ENCODE data around the gene FAM177B. TPM values are rescaled to one million over a fixed set of nuclear protein-coding genes. Genes with fewer than 3 reads are reported as not detected.
A peak's percentile ranks its signal among the peaks of the same experiment; 100 is the strongest.

The FAM177B gene
- total RNA-seq, 1 donor from 2014 or later, result not detected

DNA sequence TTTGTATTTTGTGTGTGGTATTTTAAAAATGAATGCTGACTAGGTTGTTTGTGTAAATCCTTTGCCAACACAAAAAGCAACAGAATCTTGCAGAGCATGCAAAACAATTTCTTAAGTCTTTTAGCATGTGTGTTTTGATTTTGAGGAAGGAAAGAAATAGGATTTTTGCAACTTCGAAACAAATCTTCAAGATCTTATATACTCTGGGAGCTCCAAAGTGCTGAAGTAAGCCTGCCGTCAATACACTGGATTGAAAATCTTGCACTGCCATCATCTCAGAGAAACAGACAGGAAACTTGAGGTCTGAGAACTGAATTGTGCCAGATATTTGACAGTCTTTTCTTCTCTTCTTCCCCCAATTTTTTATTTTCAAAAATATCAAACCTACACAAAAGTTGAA, 48.5 kb downstream of the FAM177B start:
- peaks cover 3% of the 10 kb centered on the region for H3K27me3 ChIP-seq (ENCODE audit: low read depth)
- H3K4me3 ChIP-seq, result no peak overlapping the region
- H3K9me3 ChIP-seq (replicated peaks), result no peaks in the 10 kb centered on the region
- TF ChIP-seq, protein P1, sequence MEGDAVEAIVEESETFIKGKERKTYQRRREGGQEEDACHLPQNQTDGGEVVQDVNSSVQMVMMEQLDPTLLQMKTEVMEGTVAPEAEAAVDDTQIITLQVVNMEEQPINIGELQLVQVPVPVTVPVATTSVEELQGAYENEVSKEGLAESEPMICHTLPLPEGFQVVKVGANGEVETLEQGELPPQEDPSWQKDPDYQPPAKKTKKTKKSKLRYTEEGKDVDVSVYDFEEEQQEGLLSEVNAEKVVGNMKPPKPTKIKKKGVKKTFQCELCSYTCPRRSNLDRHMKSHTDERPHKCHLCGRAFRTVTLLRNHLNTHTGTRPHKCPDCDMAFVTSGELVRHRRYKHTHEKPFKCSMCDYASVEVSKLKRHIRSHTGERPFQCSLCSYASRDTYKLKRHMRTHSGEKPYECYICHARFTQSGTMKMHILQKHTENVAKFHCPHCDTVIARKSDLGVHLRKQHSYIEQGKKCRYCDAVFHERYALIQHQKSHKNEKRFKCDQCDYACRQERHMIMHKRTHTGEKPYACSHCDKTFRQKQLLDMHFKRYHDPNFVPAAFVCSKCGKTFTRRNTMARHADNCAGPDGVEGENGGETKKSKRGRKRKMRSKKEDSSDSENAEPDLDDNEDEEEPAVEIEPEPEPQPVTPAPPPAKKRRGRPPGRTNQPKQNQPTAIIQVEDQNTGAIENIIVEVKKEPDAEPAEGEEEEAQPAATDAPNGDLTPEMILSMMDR (IDR thresholded peaks at IDR 0.05; ENCODE audit: borderline replicate concordance), result no peak
- peaks cover 16% of the 10 kb centered on the region for H3K4me1 ChIP-seq
- peak overlapping the region; percentile 14 for H3K27ac ChIP-seq (replicated peaks)
- intact Hi-C loops (cut with micrococcal nuclease), result no loop called here
- H3K36me3 ChIP-seq, result no peaks in the 10 kb centered on the region
- no peak for DNase-seq

DNA sequence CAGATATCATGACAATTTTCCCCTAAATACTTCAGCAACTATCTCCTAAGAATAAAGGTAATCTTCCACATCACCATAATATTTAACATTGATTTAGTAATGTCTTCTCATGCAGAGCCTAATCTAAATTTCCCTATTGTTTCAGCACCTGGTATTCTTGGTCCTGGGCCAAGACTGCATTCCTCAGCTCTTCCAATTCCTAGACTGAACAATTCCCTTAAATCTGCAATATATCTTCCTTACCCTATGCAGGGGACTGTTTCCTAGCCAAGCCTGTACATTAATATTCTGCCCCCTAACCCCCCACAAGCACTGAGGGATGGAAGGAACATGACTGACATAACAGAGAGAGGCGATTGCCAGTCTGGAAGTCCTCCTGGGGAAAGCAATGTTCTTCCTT, 49.1 kb downstream of the FAM177B start:
- Histone ChIP-seq H3K9me3 (replicated peaks) (no peaks in the 10 kb centered on the region), H3K36me3 (no peaks in the 10 kb centered on the region), H3K27me3 (ENCODE audit: low read depth) (peaks cover 3% of the 10 kb centered on the region), H3K4me3 (no peak overlapping the region), H3K4me1 (peaks cover 16% of the 10 kb centered on the region), H3K27ac (replicated peaks) (no peak overlapping the region)
- TF ChIP-seq, protein P1 (IDR thresholded peaks at IDR 0.05; ENCODE audit: borderline replicate concordance), result no peak
- intact Hi-C loops (cut with micrococcal nuclease), result no loop called here
- DNase-seq, result no peak

DNA sequence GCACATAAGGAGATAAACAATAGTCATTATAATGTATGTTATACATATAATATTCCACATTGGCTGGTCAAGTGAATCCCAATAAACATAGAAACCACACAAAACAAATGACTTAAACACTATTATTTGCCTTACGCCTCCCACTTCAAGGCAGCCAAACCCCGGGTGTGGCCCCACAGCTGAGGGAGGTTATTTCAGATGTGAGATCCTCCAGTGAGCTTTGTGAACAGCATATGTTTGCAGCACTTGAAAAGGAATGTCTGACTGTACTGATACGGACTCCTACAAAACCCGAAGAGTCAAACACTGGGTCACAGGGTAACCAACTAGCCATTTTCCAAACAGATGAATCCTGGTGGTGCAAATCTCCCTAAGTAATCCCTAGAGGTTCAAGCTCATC, 50.7 kb downstream of the FAM177B start:
- Histone ChIP-seq H3K36me3 (no peaks in the 10 kb centered on the region), H3K27ac (replicated peaks) (no peak overlapping the region), H3K27me3 (ENCODE audit: low read depth) (peaks cover 3% of the 10 kb centered on the region), H3K4me3 (no peak overlapping the region), H3K4me1 (peaks cover 16% of the 10 kb centered on the region), H3K9me3 (replicated peaks) (no peaks in the 10 kb centered on the region)
- intact Hi-C loops (cut with micrococcal nuclease), result no loop called here
- TF ChIP-seq, protein P1 (IDR thresholded peaks at IDR 0.05; ENCODE audit: borderline replicate concordance), result no peak
- no peak for DNase-seq

DNA sequence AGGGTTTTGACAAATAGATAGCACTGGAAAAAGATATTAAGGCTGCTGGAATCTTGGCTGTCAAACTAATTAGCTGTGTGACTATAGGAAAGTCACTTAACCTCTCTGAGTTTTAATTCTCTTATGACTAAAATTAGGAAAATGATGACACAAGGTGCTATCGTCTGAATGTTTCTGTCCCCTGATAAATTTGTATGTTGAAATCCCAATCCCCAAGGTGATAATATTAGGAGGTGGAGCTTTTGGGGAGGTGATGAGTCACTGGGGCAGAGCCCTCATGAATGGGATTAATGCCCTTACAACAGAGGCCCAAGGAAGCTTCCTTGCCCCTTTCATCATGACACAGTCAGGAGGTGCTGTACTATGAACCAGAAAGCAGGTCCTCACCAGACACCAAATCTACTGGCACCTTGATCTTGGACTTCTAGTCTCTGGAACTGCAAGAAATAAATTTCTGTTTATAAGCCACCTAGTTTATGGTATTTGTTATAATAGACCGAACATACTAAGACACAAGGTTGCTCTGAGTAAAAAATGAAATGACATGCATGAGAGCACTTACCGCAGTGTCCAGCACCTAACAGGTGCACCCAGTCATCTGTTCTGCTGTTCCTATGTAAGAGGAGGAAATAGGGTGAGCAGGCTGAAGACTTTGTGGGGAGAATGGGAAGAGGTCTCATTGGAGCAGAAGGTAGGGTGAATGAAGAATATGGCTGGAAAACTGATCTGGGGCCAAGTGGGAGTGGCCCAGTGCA, 51.6 kb downstream of the FAM177B start:
- no peak for DNase-seq
- H3K36me3 ChIP-seq, result no peaks in the 10 kb centered on the region
- H3K27me3 ChIP-seq (ENCODE audit: low read depth), result no peaks in the 10 kb centered on the region
- no peak overlapping the region for H3K4me3 ChIP-seq
- intact Hi-C loops (cut with micrococcal nuclease), result no loop called here
- no peak overlapping the region for H3K27ac ChIP-seq (replicated peaks)
- H3K9me3 ChIP-seq (replicated peaks), result no peaks in the 10 kb centered on the region
- TF ChIP-seq, protein P1 (IDR thresholded peaks at IDR 0.05; ENCODE audit: borderline replicate concordance), result no peak
- H3K4me1 ChIP-seq, result peaks cover 16% of the 10 kb centered on the region

DNA sequence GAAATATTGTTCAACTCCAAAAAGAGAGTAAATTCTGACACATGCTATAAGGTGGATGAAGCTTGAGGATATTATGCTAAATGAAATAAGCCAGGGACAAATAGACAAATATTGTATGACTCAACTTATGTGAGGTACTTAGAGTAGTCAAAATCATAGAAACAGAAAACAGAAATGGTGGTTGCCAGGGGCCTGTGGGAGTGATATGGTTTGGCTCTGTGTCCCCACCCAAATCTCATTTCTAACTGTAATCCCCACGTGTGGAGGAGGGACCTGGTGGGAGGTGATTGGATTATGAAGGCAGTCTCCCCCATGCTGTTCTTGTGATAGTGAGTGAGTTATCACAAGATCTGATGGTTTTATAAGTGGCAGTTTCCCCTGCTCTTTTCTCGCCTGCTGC, 53.1 kb downstream of the FAM177B start:
- no peaks in the 10 kb centered on the region for H3K9me3 ChIP-seq (replicated peaks)
- H3K27ac ChIP-seq (replicated peaks), result no peak overlapping the region
- H3K27me3 ChIP-seq (ENCODE audit: low read depth), result no peaks in the 10 kb centered on the region
- no peaks in the 10 kb centered on the region for H3K36me3 ChIP-seq
- no peak for DNase-seq
- TF ChIP-seq, protein P1 (IDR thresholded peaks at IDR 0.05; ENCODE audit: borderline replicate concordance), result no peak
- peaks cover 20% of the 10 kb centered on the region for H3K4me1 ChIP-seq
- intact Hi-C loops (cut with micrococcal nuclease), result loop anchor here (5.0 kb wide), 1 partner anchor 292 kb away; no protein-coding TSS in a partner anchor
- no peak overlapping the region for H3K4me3 ChIP-seq
